ENCODE measurements around the gene SHISA7.
"Not testable (repeated sequence)": the region's sequence is repeated elsewhere in the genome, so short reads cannot be mapped to it uniquely, and the experiment has no call there.

Gene SHISA7

GRCh38 chr19:55409179-55409578 is 33.9 kb downstream of the SHISA7 start:
- DNase-seq, result not testable (repeated sequence)

GRCh38 chr19:55408533-55408872 is 34.6 kb downstream of the SHISA7 start:
- no peak for DNase-seq

- DNase-seq, result peak; percentile 96
These were observed 35.1 kb downstream of the SHISA7 start for GRCh38 chr19:55407800-55408532.

GRCh38 chr19:55407550-55407799 is 35.6 kb downstream of the SHISA7 start, which contains the start of gene UBE2S:
UBE2S (minus strand) TSS chr19:55407788; CDS start chr19:55407589, 199 bp downstream.
- DNase-seq, result not testable (repeated sequence)

GRCh38 chr19:55406826-55407549 is 36.1 kb downstream of the SHISA7 start:
- peak; percentile 53 for DNase-seq

GRCh38 chr19:55406091-55406825 is 36.8 kb downstream of the SHISA7 start:
- DNase-seq, result no peak

GRCh38 chr19:55405638-55406037 is 37.5 kb downstream of the SHISA7 start:
- DNase-seq, result no peak

GRCh38 chr19:55402509-55402908 is 40.6 kb downstream of the SHISA7 start:
- DNase-seq, result no peak

- DNase-seq, result not testable (repeated sequence)
These were observed 41.7 kb downstream of the SHISA7 start for GRCh38 chr19:55401390-55401789.

- DNase-seq, result no peak
These were observed 42.6 kb downstream of the SHISA7 start for GRCh38 chr19:55400281-55401087.

- DNase-seq, result no peak
These were observed 44.7 kb downstream of the SHISA7 start for GRCh38 chr19:55398200-55398925.

- no peak for DNase-seq
These were observed 50.0 kb downstream of the SHISA7 start for GRCh38 chr19:55392820-55393761.

GRCh38 chr19:55391702-55392615 is 51.1 kb downstream of the SHISA7 start:
- no peak for DNase-seq

- DNase-seq, result no peak
These were observed 51.9 kb downstream of the SHISA7 start for GRCh38 chr19:55391191-55391670.

- DNase-seq, result no peak
These were observed 52.6 kb downstream of the SHISA7 start for GRCh38 chr19:55390461-55390880.

- DNase-seq, result no peak
These were observed 53.4 kb downstream of the SHISA7 start for GRCh38 chr19:55389386-55390317.

GRCh38 chr19:55387736-55388497 is 55.2 kb downstream of the SHISA7 start:
- no peak for DNase-seq

GRCh38 chr19:55386493-55386971 is 56.6 kb downstream of the SHISA7 start:
- DNase-seq, result no peak

Measured in stimulated activated CD8-positive, alpha-beta memory T cell treated with anti-CD3 and anti-CD28 coated beads, Interleukin-4, amount 100 ng/mL, for 48 hours (primary cell).